ENCODE results near the gene BCAR3. TPM values are rescaled to one million over a fixed set of nuclear protein-coding genes. Genes with fewer than 3 reads are reported as not detected.

BCAR3 gene
- total RNA-seq, 1 experiment from 2014 or later, result 9.3 TPM

DNA sequence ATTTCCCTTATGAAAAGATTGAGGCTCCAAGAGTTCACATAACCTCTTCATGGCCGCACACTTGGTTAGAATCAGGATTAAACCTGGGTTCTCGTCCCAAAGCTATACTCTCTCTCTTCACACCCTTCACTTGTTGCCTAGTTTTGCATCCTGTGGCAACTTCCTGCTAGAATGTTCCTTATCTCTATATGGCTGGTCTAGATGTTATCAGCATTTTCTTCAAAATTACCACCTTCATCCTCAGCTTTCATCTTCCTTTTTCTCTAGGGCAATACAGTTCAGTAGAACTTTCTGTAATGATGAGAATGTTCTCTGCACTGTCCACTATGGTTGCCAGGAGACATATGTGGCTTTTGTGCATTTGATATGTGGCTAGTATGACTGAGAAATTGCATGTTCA is 31.1 kb upstream of the BCAR3 start:
- ChIA-PET CTCF (no interaction called here), POLR2A (no interaction called here)
- Histone ChIP-seq H3K9me3 (no peaks in the 10 kb centered on the region), H3K36me3 (ENCODE audit: control insufficient read depth, insufficient read depth, low read length) (no peaks in the 10 kb centered on the region), H3K27me3 (replicated peaks; ENCODE audit: control insufficient read depth, insufficient read depth, low read length) (no peaks in the 10 kb centered on the region), H3K4me3 (ENCODE audit: low read depth, low read length) (no peak overlapping the region), H3K4me1 (peaks cover 6% of the 10 kb centered on the region; the same call in 1 of the 2 replicates)
- H3K27ac Mint-ChIP-seq (ENCODE audit: unreplicated experiment), result no peak overlapping the region
- intact Hi-C loops (cut with micrococcal nuclease; ENCODE audit: unreplicated experiment), result loop anchor here (1.0 kb wide), 1 partner anchor 28 kb away; no protein-coding TSS in a partner anchor
- H3K4me3 Mint-ChIP-seq (ENCODE audit: unreplicated experiment), result no peak overlapping the region
- peaks cover 19% of the 10 kb centered on the region for H3K4me1 Mint-ChIP-seq (ENCODE audit: low read depth, unreplicated experiment)
- TF ChIP-seq, protein P1, sequence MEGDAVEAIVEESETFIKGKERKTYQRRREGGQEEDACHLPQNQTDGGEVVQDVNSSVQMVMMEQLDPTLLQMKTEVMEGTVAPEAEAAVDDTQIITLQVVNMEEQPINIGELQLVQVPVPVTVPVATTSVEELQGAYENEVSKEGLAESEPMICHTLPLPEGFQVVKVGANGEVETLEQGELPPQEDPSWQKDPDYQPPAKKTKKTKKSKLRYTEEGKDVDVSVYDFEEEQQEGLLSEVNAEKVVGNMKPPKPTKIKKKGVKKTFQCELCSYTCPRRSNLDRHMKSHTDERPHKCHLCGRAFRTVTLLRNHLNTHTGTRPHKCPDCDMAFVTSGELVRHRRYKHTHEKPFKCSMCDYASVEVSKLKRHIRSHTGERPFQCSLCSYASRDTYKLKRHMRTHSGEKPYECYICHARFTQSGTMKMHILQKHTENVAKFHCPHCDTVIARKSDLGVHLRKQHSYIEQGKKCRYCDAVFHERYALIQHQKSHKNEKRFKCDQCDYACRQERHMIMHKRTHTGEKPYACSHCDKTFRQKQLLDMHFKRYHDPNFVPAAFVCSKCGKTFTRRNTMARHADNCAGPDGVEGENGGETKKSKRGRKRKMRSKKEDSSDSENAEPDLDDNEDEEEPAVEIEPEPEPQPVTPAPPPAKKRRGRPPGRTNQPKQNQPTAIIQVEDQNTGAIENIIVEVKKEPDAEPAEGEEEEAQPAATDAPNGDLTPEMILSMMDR (IDR thresholded peaks at IDR 0.05; ENCODE audit: insufficient read depth in 1 of 2, low read depth in 1 of 2, low read length in 1 of 2, severe bottlenecking in 1 of 2, unreplicated experiment in 1 of 2), result no peak
- no peak for DNase-seq
- H3K9me3 Mint-ChIP-seq (ENCODE audit: unreplicated experiment), result no peaks in the 10 kb centered on the region
- H3K27me3 Mint-ChIP-seq (ENCODE audit: insufficient read depth, unreplicated experiment), result no peaks in the 10 kb centered on the region
- BruUV-seq (replicated peaks), result no TSS peak
- H3K36me3 Mint-ChIP-seq (ENCODE audit: insufficient read depth, unreplicated experiment), result no peaks in the 10 kb centered on the region

DNA sequence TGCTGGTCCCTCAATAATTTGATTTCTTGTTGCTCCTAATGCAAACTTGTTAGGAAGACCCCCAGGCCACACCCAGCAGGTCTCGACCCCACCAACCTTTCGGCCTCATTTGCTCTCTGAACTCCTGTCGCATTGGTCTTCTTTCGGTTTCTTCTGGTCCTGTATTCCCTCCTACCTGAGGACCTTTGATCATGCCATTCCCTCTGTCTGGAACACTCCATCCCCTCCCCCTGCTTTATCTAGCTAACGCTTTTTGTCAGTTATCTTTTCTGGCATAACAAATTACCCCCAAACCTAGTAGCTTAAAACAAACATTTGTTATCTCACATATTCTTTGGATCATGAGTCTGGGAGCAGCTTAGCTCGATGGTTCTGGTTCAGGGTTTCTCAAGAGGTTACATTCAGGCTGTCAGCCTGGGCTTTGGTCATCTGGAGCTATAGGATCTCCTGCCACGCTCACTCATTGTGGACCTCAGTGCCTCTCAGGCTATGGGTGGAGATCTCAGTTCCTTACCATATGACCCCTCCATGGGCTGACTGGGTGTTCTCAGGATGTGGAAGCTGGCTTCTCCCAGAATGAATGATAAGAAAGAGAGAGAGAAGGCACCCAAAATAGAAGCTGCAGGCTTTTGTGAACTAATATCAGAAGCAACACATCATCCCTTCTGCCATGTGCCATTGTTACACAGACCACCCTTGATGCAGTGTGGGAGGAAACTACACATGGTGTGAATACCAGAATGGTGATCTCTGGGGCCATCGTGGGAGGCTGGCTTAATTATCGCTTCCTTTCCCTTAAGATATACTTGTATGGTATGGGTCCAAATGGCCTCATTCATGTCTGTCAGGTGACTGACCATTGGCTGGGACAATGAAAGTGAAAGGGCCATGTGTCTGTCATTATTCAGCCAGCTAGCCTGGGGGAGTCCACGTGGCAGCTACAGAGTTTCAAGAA is 29.1 kb upstream of the BCAR3 start:
- intact Hi-C loops (cut with micrococcal nuclease; ENCODE audit: unreplicated experiment), result no loop called here
- TF ChIP-seq, protein P1 (IDR thresholded peaks at IDR 0.05; ENCODE audit: insufficient read depth in 1 of 2, low read depth in 1 of 2, low read length in 1 of 2, severe bottlenecking in 1 of 2, unreplicated experiment in 1 of 2), result no peak
- H3K27me3 Mint-ChIP-seq (ENCODE audit: insufficient read depth, unreplicated experiment), result no peaks in the 10 kb centered on the region

GRCh38 chr1:93708734-93709481 is 27.3 kb upstream of the BCAR3 start:
- no TSS peak for BruUV-seq (replicated peaks)
- Histone ChIP-seq H3K27me3 (replicated peaks; ENCODE audit: control insufficient read depth, insufficient read depth, low read length) (no peaks in the 10 kb centered on the region), H3K4me1 (peaks cover 6% of the 10 kb centered on the region; the same call in 1 of the 2 replicates), H3K9me3 (no peaks in the 10 kb centered on the region), H3K36me3 (ENCODE audit: control insufficient read depth, insufficient read depth, low read length) (no peaks in the 10 kb centered on the region), H3K4me3 (ENCODE audit: low read depth, low read length) (no peak overlapping the region)
- no peak overlapping the region for H3K4me3 Mint-ChIP-seq (ENCODE audit: unreplicated experiment)
- POLR2A ChIA-PET, result no interaction called here
- no peak for DNase-seq
- peaks cover 18% of the 10 kb centered on the region for H3K4me1 Mint-ChIP-seq (ENCODE audit: low read depth, unreplicated experiment)
- H3K27ac Mint-ChIP-seq (ENCODE audit: unreplicated experiment), result no peak overlapping the region
- no peaks in the 10 kb centered on the region for H3K36me3 Mint-ChIP-seq (ENCODE audit: insufficient read depth, unreplicated experiment)
- intact Hi-C loops (cut with micrococcal nuclease; ENCODE audit: unreplicated experiment), result no loop called here
- H3K27me3 Mint-ChIP-seq (ENCODE audit: insufficient read depth, unreplicated experiment), result no peaks in the 10 kb centered on the region
- TF ChIP-seq, protein P1 (IDR thresholded peaks at IDR 0.05; ENCODE audit: insufficient read depth in 1 of 2, low read depth in 1 of 2, low read length in 1 of 2, severe bottlenecking in 1 of 2, unreplicated experiment in 1 of 2), result no peak
- H3K9me3 Mint-ChIP-seq (ENCODE audit: unreplicated experiment), result no peaks in the 10 kb centered on the region
- CTCF ChIA-PET, result no interaction called here

More for the DNA sequence above, 29.1 kb upstream of the BCAR3 start:
- CTCF ChIA-PET, result no interaction called here
- Mint-ChIP-seq H3K27ac (ENCODE audit: unreplicated experiment) (peak overlapping the region; percentile 31), H3K9me3 (ENCODE audit: unreplicated experiment) (no peaks in the 10 kb centered on the region), H3K4me3 (ENCODE audit: unreplicated experiment) (no peak overlapping the region), H3K4me1 (ENCODE audit: low read depth, unreplicated experiment) (peaks cover 19% of the 10 kb centered on the region), H3K36me3 (ENCODE audit: insufficient read depth, unreplicated experiment) (no peaks in the 10 kb centered on the region)
- Histone ChIP-seq H3K4me1 (peaks cover 6% of the 10 kb centered on the region; the same call in 1 of the 2 replicates), H3K27me3 (replicated peaks; ENCODE audit: control insufficient read depth, insufficient read depth, low read length) (no peaks in the 10 kb centered on the region), H3K9me3 (no peaks in the 10 kb centered on the region), H3K4me3 (ENCODE audit: low read depth, low read length) (no peak overlapping the region), H3K36me3 (ENCODE audit: control insufficient read depth, insufficient read depth, low read length) (no peaks in the 10 kb centered on the region)
- no TSS peak for BruUV-seq (replicated peaks)
- DNase-seq, result no peak
- POLR2A ChIA-PET, result no interaction called here

Measured in Caco-2 (cell line).